Measurements from ENCODE around the gene ARNT2.

Gene ARNT2

GRCh38 chr15:80551348-80551747 lies 147.2 kb downstream of the ARNT2 start:
- Histone ChIP-seq H3K9ac (no peak overlapping the region), H3K27me3 (ENCODE audit: insufficient read depth, low read depth) (no peaks in the 10 kb centered on the region), H4K20me1 (ENCODE audit: insufficient read depth) (no peaks in the 10 kb centered on the region), H3K27ac (no peak overlapping the region), H3K4me1 (ENCODE audit: low read depth, poor library complexity, severe bottlenecking) (no peaks in the 10 kb centered on the region), H3K4me3 (IDR thresholded peaks at IDR 0.05; ENCODE audit: insufficient read depth, low read depth, low read length) (no peak overlapping the region), H3K36me3 (ENCODE audit: insufficient read depth) (no peaks in the 10 kb centered on the region), H3K79me2 (ENCODE audit: insufficient read depth, low read depth) (no peaks in the 10 kb centered on the region), H2AFZ (ENCODE audit: low read depth) (no peak overlapping the region), H3K4me2 (no peak overlapping the region)
- TF ChIP-seq CTCF (conservative IDR thresholded peaks at IDR 0.05; ENCODE audit: low read depth, low read length), result no peak

GRCh38 chr15:80554560-80554959 lies 150.4 kb downstream of the ARNT2 start:
- Histone ChIP-seq H3K9ac (no peak overlapping the region), H3K4me1 (ENCODE audit: low read depth, poor library complexity, severe bottlenecking) (no peaks in the 10 kb centered on the region), H4K20me1 (ENCODE audit: insufficient read depth) (no peaks in the 10 kb centered on the region), H3K27me3 (ENCODE audit: insufficient read depth, low read depth) (no peaks in the 10 kb centered on the region), H3K27ac (no peak overlapping the region), H3K4me2 (no peak overlapping the region), H3K4me3 (IDR thresholded peaks at IDR 0.05; ENCODE audit: insufficient read depth, low read depth, low read length) (no peak overlapping the region), H3K79me2 (ENCODE audit: insufficient read depth, low read depth) (no peaks in the 10 kb centered on the region), H3K36me3 (ENCODE audit: insufficient read depth) (no peaks in the 10 kb centered on the region), H2AFZ (ENCODE audit: low read depth) (no peak overlapping the region)
- TF ChIP-seq CTCF (conservative IDR thresholded peaks at IDR 0.05; ENCODE audit: low read depth, low read length), result no peak

DNA sequence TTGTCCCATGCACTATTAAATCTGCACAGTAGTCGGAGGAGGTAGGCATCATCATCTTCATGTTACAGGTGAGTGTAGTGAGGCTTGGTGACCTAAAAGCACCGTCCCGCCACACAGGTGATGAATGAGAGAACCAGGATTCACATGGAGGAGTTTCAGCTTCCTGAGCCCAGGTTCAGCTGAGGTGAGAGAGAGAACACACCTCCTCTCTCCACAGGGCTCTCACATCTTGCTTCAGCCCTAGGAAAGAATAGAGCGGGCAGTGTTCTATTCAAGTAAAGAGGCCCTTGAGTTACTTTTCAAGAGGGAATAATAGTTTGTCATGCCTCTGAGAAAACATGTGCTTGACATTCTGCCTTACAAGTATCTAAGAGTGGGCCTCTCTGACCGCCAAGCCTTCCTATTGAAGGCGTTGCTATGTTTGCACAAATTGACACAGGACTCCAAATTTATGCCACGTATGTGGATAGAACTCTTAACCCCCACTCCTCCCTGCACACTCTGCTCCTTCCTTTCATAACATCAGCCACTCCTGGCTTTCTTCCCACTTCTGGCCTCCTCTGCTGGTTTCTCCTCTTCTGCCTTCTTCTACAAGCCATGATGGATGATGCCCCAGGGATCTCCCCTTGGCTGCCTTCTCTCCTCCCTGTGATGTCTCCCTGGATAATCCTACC lies 152.6 kb downstream of the ARNT2 start:
- no peak overlapping the region for H3K4me3 ChIP-seq (IDR thresholded peaks at IDR 0.05; ENCODE audit: insufficient read depth, low read depth, low read length)
- no peaks in the 10 kb centered on the region for H4K20me1 ChIP-seq (ENCODE audit: insufficient read depth)
- no peak overlapping the region for H2AFZ ChIP-seq (ENCODE audit: low read depth)
- TF ChIP-seq CTCF (conservative IDR thresholded peaks at IDR 0.05; ENCODE audit: low read depth, low read length), result no peak
- H3K79me2 ChIP-seq (ENCODE audit: insufficient read depth, low read depth), result no peaks in the 10 kb centered on the region
- H3K4me2 ChIP-seq, result no peak overlapping the region
- H3K4me1 ChIP-seq (ENCODE audit: low read depth, poor library complexity, severe bottlenecking), result no peaks in the 10 kb centered on the region
- H3K9ac ChIP-seq, result no peak overlapping the region
- no peaks in the 10 kb centered on the region for H3K36me3 ChIP-seq (ENCODE audit: insufficient read depth)
- no peaks in the 10 kb centered on the region for H3K27me3 ChIP-seq (ENCODE audit: insufficient read depth, low read depth)
- H3K27ac ChIP-seq, result no peak overlapping the region

DNA sequence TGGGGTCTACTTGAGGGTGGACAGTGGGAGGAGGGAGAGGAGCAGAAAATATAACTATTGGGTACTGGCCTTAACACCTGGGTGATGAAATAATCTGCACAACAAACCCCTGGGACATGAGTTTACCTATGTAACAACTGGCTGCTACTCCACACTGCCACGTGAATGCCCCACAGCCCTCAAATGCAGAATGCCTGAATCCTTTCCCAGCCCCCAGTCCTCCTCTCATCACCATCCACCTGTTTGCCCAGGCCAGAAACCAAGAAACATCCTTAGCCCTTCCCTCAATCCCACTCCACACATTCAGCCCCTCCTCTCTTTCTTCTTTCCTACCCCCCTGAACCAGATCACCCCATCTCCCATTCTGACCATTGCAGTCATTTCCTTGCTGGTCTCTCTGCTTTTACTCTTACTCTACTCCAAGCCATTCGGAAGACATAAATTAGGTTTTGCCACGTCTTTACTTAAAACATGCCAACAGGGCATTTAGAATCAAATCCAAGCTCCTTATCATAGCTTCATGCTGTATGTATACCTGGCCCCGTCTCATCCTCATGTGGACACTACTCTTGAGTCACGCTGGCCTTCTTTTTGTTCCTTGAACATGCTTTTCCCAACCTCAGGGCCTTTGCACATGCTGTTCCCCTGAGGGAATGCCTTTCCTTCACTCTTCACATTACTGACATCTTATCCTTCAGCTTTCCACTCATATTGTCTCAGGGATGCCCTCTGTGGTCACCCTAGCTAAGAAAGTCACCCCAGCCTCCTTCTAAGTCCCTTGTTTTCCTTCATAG lies 153.5 kb downstream of the ARNT2 start:
- TF ChIP-seq CTCF (conservative IDR thresholded peaks at IDR 0.05; ENCODE audit: low read depth, low read length), result no peak
- no peaks in the 10 kb centered on the region for H4K20me1 ChIP-seq (ENCODE audit: insufficient read depth)
- H3K4me2 ChIP-seq, result no peak overlapping the region

More for the DNA sequence above, 153.5 kb downstream of the ARNT2 start:
- H3K9ac ChIP-seq, result no peak overlapping the region
- no peaks in the 10 kb centered on the region for H3K4me1 ChIP-seq (ENCODE audit: low read depth, poor library complexity, severe bottlenecking)
- no peaks in the 10 kb centered on the region for H3K79me2 ChIP-seq (ENCODE audit: insufficient read depth, low read depth)
- no peaks in the 10 kb centered on the region for H3K36me3 ChIP-seq (ENCODE audit: insufficient read depth)
- H3K27ac ChIP-seq, result no peak overlapping the region
- H2AFZ ChIP-seq (ENCODE audit: low read depth), result no peak overlapping the region
- no peak overlapping the region for H3K4me3 ChIP-seq (IDR thresholded peaks at IDR 0.05; ENCODE audit: insufficient read depth, low read depth, low read length)
- H3K27me3 ChIP-seq (ENCODE audit: insufficient read depth, low read depth), result no peaks in the 10 kb centered on the region

Measured in KMS-11 (cell line).